Endothelial cell of umbilical vein (primary cell): ENCODE measurements around the gene CENPQ. TPM values are rescaled to one million over a fixed set of nuclear protein-coding genes. Genes with fewer than 3 reads are reported as not detected.

Experiments
- BruUV-seq: library from RNA; stranded (reverse); fragments of 400-500 nt; replicated peaks from 2 replicates; lab custom pipeline; 2021; lab: Mats Ljungman, UMichigan
- CTCF ChIA-PET: fragments of 300-600, 350-600 bp; sonication (Branson Sonifier 250); formaldehyde crosslinking; loops from one replicate; lab custom pipeline; 2021; ENCODE audit warnings: antibody characterized with exemption, inconsistent platforms; lab: Charles Lee
- POLR2A ChIA-PET: fragments of 300-600, 350-600 bp; sonication (Branson Sonifier 250); formaldehyde crosslinking; loops from one replicate; lab custom pipeline; 2021; ENCODE audit warnings: antibody characterized with exemption, inconsistent platforms; lab: Charles Lee
- DNase-seq: peaks from one replicate; pipeline ENCODE4 v3.0.0-alpha.2; 2011; ENCODE audit warnings: low read depth, low spot score
- FAIRE-seq: peaks from 2 replicates; lab custom pipeline; 2011; peaks lifted over from hg19 to GRCh38; lab: Jason Lieb, UNC
- H2AFZ ChIP-seq: 2 replicates; pipeline ENCODE4 v1.6.0; 2012; ENCODE audit warnings: low read depth, low read length, control low read depth, inconsistent platforms
- H3K27ac ChIP-seq: 2 replicates; pipeline ENCODE4 v1.5.1; 2011; ENCODE audit warnings: low read depth, mild to moderate bottlenecking, control low read depth, low read length, moderate library complexity; ENCODE audit not compliant: insufficient read depth
- H3K27me3 ChIP-seq, 2 experiments: 2 replicates each; pipeline versions ENCODE4 v1.6.0 to v1.6.1; 2011; ENCODE audit warnings: low read length in 2 of 2, mixed read lengths in 1 of 2; ENCODE audit not compliant: control insufficient read depth in 2 of 2, insufficient read depth in 2 of 2
- H3K36me3 ChIP-seq, 2 experiments: 2 replicates in 1 of 2; 3 replicates in 1 of 2; pipeline ENCODE4 v1.5.1; 2011; ENCODE audit warnings: low read length in 2 of 2, mild to moderate bottlenecking in 1 of 2, moderate library complexity in 1 of 2; ENCODE audit not compliant: control insufficient read depth in 2 of 2, insufficient read depth in 2 of 2; ENCODE audit errors: extremely low read depth in 1 of 2
- H3K4me1 ChIP-seq: 3 replicates; pipeline ENCODE4 v1.5.1; 2011; ENCODE audit warnings: mild to moderate bottlenecking, low read length; ENCODE audit not compliant: control insufficient read depth, insufficient read depth; ENCODE audit errors: extremely low read depth
- H3K4me2 ChIP-seq: 2 replicates; pipeline ENCODE4 v1.6.1; 2011; ENCODE audit warnings: low read length, control low read depth, mixed read lengths; ENCODE audit not compliant: insufficient read depth
- H3K4me3 ChIP-seq, 3 experiments: fragments of 200-600 bp in 1 of 3; sonication (generic), shearing (Covaris generic) in 1 of 3; replicated peaks in 1 of 3; 2 replicates each; pipeline ENCODE4 v1.5.1; 2011 to 2016; ENCODE audit warnings: control low read depth in 3 of 3, low read length in 3 of 3, mild to moderate bottlenecking in 2 of 3, inconsistent platforms in 1 of 3, low read depth in 1 of 3, moderate library complexity in 1 of 3; ENCODE audit not compliant: insufficient read depth in 1 of 3
- H3K79me2 ChIP-seq: 2 replicates; pipeline ENCODE4 v1.6.0; 2012; ENCODE audit warnings: low read length, inconsistent platforms; ENCODE audit not compliant: control insufficient read depth, insufficient read depth
- H3K9ac ChIP-seq: replicated peaks from 2 replicates; pipeline ENCODE3; 2011; ENCODE audit warnings: low read length, control low read depth; ENCODE audit not compliant: insufficient read depth; ENCODE audit errors: extremely low read depth
- H3K9me1 ChIP-seq: replicated peaks from 3 replicates; pipeline ENCODE4 v1.6.0; 2011; ENCODE audit warnings: mild to moderate bottlenecking, low read length; ENCODE audit not compliant: control insufficient read depth, insufficient read depth; ENCODE audit errors: extremely low read depth
- H3K9me3 ChIP-seq: replicated peaks from 2 replicates; pipeline ENCODE4 v1.5.1; 2012; ENCODE audit warnings: low read length, inconsistent platforms; ENCODE audit not compliant: control insufficient read depth, insufficient read depth
- H4K20me1 ChIP-seq: replicated peaks from 2 replicates; pipeline ENCODE3; 2011; ENCODE audit warnings: mild to moderate bottlenecking, low read length; ENCODE audit not compliant: control insufficient read depth, insufficient read depth; ENCODE audit errors: extremely low read depth
- EZH2 ChIP-seq: IDR thresholded peaks from 2 replicates; pipeline ENCODE4 v1.6.1; 2012; ENCODE audit warnings: borderline replicate concordance, low read depth, mild to moderate bottlenecking, moderate library complexity, low read length, inconsistent platforms; ENCODE audit not compliant: severe bottlenecking
- FOS ChIP-seq: IDR thresholded peaks from 2 replicates; pipeline ENCODE4 v1.6.1; 2011; ENCODE audit warnings: mild to moderate bottlenecking, low read length, moderate library complexity, borderline replicate concordance; ENCODE audit not compliant: insufficient read depth
- GATA2 ChIP-seq: IDR thresholded peaks from 2 replicates; pipeline ENCODE4 v1.7.0; 2011; ENCODE audit warnings: low read depth, mild to moderate bottlenecking, moderate library complexity, mixed read lengths, low read length; ENCODE audit not compliant: insufficient read length, insufficient read depth
- POLR2AphosphoS5 ChIP-seq: IDR thresholded peaks from 2 replicates; pipeline ENCODE4 v1.6.1; 2012; ENCODE audit warnings: low read depth, mild to moderate bottlenecking, control low read depth, low read length, moderate library complexity; ENCODE audit not compliant: insufficient read depth
- dilution Hi-C: fragments of 300-500 bp; cut with MboI; formaldehyde crosslinking; loops from one replicate; pipeline ENCODE4 v1.15.0; 2019; ENCODE audit warnings: low sequenced_read_pairs; ENCODE audit not compliant: extremely low pct_ligation_motif_present
- intact Hi-C: fragments of 100-400 bp; cut with micrococcal nuclease; formaldehyde crosslinking; loops from one replicate; pipeline ENCODE4 v1.10.0; 2022
- polyA plus RNA-seq, 4 experiments: library from polyadenylated mRNA; depleted of rRNA in 3 of 4; stranded (reverse) in 3 of 4; unstranded in 1 of 4; fragments of >200 nt; gene quantifications; 2 replicates each; pipeline versions ENCODE4 v1.2.1 to v1.2.3, GENCODE V29; 2011 to 2012; ENCODE audit warnings: missing spikeins in 1 of 4
- total RNA-seq: library from RNA; stranded (reverse); gene quantifications from 2 replicates; pipeline ENCODE4 v1.2.3, GENCODE V29; 2021
- TF ChIP-seq, protein P1 (sequence below), 2 donors: IDR thresholded peaks; 1 replicate in 1 of 2; 2 replicates in 1 of 2; pipeline ENCODE4 v1.5.1; 2011; ENCODE audit warnings: low read length in 2 of 2, mild to moderate bottlenecking in 2 of 2, moderate library complexity in 2 of 2, control low read depth in 1 of 2, inconsistent platforms in 1 of 2, low read depth in 1 of 2; ENCODE audit not compliant: insufficient read depth in 1 of 2; ENCODE audit errors: extremely low read depth in 1 of 2

CENPQ gene
- total and polyA plus RNA-seq, 2 donors (not counting 3 experiments of a cell fraction or from before 2014, with no cell fraction given), result 3.3 to 8.0 TPM

GRCh38 chr6:49454787-49455709 lies 8.1 kb upstream of the CENPQ start:
- no peaks in the 10 kb centered on the region for H3K27me3 ChIP-seq
- H3K4me3 ChIP-seq, result no peak overlapping the region
- H3K27ac ChIP-seq, result no peak overlapping the region
- H3K9me3 ChIP-seq, result no peaks in the 10 kb centered on the region
- TF ChIP-seq FOS (no peak), POLR2AphosphoS5 (no peak), EZH2 (no peak), GATA2 (no peak)
- TF ChIP-seq, protein P1, sequence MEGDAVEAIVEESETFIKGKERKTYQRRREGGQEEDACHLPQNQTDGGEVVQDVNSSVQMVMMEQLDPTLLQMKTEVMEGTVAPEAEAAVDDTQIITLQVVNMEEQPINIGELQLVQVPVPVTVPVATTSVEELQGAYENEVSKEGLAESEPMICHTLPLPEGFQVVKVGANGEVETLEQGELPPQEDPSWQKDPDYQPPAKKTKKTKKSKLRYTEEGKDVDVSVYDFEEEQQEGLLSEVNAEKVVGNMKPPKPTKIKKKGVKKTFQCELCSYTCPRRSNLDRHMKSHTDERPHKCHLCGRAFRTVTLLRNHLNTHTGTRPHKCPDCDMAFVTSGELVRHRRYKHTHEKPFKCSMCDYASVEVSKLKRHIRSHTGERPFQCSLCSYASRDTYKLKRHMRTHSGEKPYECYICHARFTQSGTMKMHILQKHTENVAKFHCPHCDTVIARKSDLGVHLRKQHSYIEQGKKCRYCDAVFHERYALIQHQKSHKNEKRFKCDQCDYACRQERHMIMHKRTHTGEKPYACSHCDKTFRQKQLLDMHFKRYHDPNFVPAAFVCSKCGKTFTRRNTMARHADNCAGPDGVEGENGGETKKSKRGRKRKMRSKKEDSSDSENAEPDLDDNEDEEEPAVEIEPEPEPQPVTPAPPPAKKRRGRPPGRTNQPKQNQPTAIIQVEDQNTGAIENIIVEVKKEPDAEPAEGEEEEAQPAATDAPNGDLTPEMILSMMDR (IDR thresholded peaks at IDR 0.05; ENCODE audit: extremely low read depth in 1 of 2, insufficient read depth in 1 of 2, low read depth in 1 of 2, low read length in 2 of 2), result no peak
- H3K79me2 ChIP-seq, result no peaks in the 10 kb centered on the region
- no peak for FAIRE-seq
- no peak overlapping the region for H2AFZ ChIP-seq
- ChIA-PET POLR2A (no interaction called here), CTCF (interaction anchor here (1.2 to 1.6 kb wide), 3 partner anchors 77 to 394 kb away, joined by 5 to 7 read pairs (median 6); no protein-coding TSS in a partner anchor)
- H3K4me1 ChIP-seq, result no peaks in the 10 kb centered on the region
- dilution Hi-C loops, result no loop called here
- no peak overlapping the region for H3K4me2 ChIP-seq
- H3K9me1 ChIP-seq, result no peaks in the 10 kb centered on the region
- no TSS peak for BruUV-seq
- no peak for DNase-seq
- H3K9ac ChIP-seq, result no peak overlapping the region
- no peaks in the 10 kb centered on the region for H4K20me1 ChIP-seq
- H3K36me3 ChIP-seq, result peaks cover 0 to 3% of the 10 kb centered on the region in 2 experiments
- intact Hi-C loops, result no loop called here
